ENCODE data around the gene TMEM263. TPM values are rescaled to one million over a fixed set of nuclear protein-coding genes. Genes with fewer than 3 reads are reported as not detected.

TMEM263 gene
- polyA plus RNA-seq, 3 donors, result 0.56 to 2.0 (median 1.7) TPM

DNA sequence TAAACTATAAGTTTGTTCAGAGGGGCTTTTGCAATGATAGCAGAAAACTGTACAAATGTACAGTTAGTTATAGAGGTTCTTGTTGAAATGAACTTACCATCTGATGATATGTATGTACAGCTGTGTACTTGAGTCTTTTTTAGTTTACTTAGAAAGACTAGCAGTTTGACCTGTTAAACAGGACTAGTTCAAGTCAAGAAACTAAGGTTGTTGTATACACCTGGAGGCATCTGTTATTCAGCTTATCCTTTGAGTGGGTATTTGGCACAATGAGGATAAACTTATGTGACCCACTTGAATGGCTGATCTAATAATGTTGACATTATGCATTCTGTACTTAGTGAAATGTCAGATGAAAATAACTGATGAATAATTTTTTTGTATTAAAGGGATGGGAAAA is 17.8 kb downstream of the TMEM263 start:
- Mint-ChIP-seq H3K4me1 (no peaks in the 10 kb centered on the region), H3K4me3 (no peak overlapping the region), H3K36me3 (peaks cover 7 to 15% of the 10 kb centered on the region in 2 donors), H3K27ac (no peak overlapping the region), H3K9me3 (no peaks in the 10 kb centered on the region), H3K27me3 (ENCODE audit: low read depth in 3 of 3) (peaks cover 0 to 2% (median 0%) of the 10 kb centered on the region in 3 donors)
- Histone ChIP-seq H3K4me2 (replicated peaks; ENCODE audit: extremely low read depth, low read length, poor library complexity, severe bottlenecking) (no peak overlapping the region), H3K9me3 (replicated peaks in 1 of 2; ENCODE audit: control insufficient read depth in 1 of 2, insufficient read depth in 1 of 2, low read length in 2 of 2) (no peaks in the 10 kb centered on the region), H3K27me3 (ENCODE audit: control insufficient read depth in 2 of 2, insufficient read depth in 2 of 2, low read length in 2 of 2) (no peaks in the 10 kb centered on the region), H3K4me3 (replicated peaks in 1 of 3; ENCODE audit: low read depth in 2 of 3, low read length in 3 of 3) (no peak overlapping the region), H2AFZ (ENCODE audit: insufficient read depth, low read depth, low read length, poor library complexity, severe bottlenecking) (no peak overlapping the region), H4K20me1 (ENCODE audit: insufficient read depth, low read length) (no peaks in the 10 kb centered on the region), H3K27ac (ENCODE audit: low read depth in 1 of 2, low read length in 2 of 2) (no peak overlapping the region), H3K79me2 (ENCODE audit: insufficient read depth, low read length) (no peaks in the 10 kb centered on the region), H3K36me3 (replicated peaks in 1 of 2; ENCODE audit: control insufficient read depth in 1 of 2, insufficient read depth in 2 of 2, low read length in 2 of 2) (peaks cover 0 to 10% of the 10 kb centered on the region in 2 donors), H3K9ac (ENCODE audit: insufficient read depth, low read length, poor library complexity, severe bottlenecking) (no peak overlapping the region), H3K4me1 (ENCODE audit: control insufficient read depth in 1 of 2, insufficient read depth in 2 of 2, low read length in 2 of 2) (no peaks in the 10 kb centered on the region)
- TF ChIP-seq, protein P1, sequence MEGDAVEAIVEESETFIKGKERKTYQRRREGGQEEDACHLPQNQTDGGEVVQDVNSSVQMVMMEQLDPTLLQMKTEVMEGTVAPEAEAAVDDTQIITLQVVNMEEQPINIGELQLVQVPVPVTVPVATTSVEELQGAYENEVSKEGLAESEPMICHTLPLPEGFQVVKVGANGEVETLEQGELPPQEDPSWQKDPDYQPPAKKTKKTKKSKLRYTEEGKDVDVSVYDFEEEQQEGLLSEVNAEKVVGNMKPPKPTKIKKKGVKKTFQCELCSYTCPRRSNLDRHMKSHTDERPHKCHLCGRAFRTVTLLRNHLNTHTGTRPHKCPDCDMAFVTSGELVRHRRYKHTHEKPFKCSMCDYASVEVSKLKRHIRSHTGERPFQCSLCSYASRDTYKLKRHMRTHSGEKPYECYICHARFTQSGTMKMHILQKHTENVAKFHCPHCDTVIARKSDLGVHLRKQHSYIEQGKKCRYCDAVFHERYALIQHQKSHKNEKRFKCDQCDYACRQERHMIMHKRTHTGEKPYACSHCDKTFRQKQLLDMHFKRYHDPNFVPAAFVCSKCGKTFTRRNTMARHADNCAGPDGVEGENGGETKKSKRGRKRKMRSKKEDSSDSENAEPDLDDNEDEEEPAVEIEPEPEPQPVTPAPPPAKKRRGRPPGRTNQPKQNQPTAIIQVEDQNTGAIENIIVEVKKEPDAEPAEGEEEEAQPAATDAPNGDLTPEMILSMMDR (IDR thresholded peaks at IDR 0.05), result no peak
- intact Hi-C loops (cut with micrococcal nuclease), result no loop called here
- no peak for DNase-seq

GRCh38 chr12:106974511-106974910 is 18.8 kb downstream of the TMEM263 start:
- Histone ChIP-seq H3K9me3 (replicated peaks in 1 of 2; ENCODE audit: control insufficient read depth in 1 of 2, insufficient read depth in 1 of 2, low read length in 2 of 2) (no peaks in the 10 kb centered on the region), H3K4me1 (ENCODE audit: control insufficient read depth in 1 of 2, insufficient read depth in 2 of 2, low read length in 2 of 2) (no peaks in the 10 kb centered on the region), H2AFZ (ENCODE audit: insufficient read depth, low read depth, low read length, poor library complexity, severe bottlenecking) (no peak overlapping the region), H3K36me3 (replicated peaks in 1 of 2; ENCODE audit: control insufficient read depth in 1 of 2, insufficient read depth in 2 of 2, low read length in 2 of 2) (peaks cover 0 to 10% of the 10 kb centered on the region in 2 donors), H3K27me3 (ENCODE audit: control insufficient read depth in 2 of 2, insufficient read depth in 2 of 2, low read length in 2 of 2) (no peaks in the 10 kb centered on the region), H3K9ac (ENCODE audit: insufficient read depth, low read length, poor library complexity, severe bottlenecking) (no peak overlapping the region), H3K79me2 (ENCODE audit: insufficient read depth, low read length) (no peaks in the 10 kb centered on the region), H3K4me2 (replicated peaks; ENCODE audit: extremely low read depth, low read length, poor library complexity, severe bottlenecking) (no peak overlapping the region), H3K4me3 (replicated peaks in 1 of 3; ENCODE audit: low read depth in 2 of 3, low read length in 3 of 3) (no peak overlapping the region), H4K20me1 (ENCODE audit: insufficient read depth, low read length) (no peaks in the 10 kb centered on the region), H3K27ac (ENCODE audit: low read depth in 1 of 2, low read length in 2 of 2) (no peak overlapping the region)
- Mint-ChIP-seq H3K27me3 (ENCODE audit: low read depth in 3 of 3) (no peaks in the 10 kb centered on the region), H3K4me1 (no peaks in the 10 kb centered on the region), H3K27ac (no peak overlapping the region), H3K9me3 (no peaks in the 10 kb centered on the region), H3K36me3 (peaks cover 4 to 15% of the 10 kb centered on the region in 2 donors), H3K4me3 (no peak overlapping the region)
- WGBS (ENCODE audit: insufficient coverage), result 60% methylated on average over 1 of the region's 3 CpGs
- intact Hi-C loops (cut with micrococcal nuclease), result no loop called here
- DNase-seq, result no peak
- TF ChIP-seq, protein P1 (IDR thresholded peaks at IDR 0.05), result no peak

Data from CD14-positive monocyte (primary cell).